ENCODE results near the gene INSL4. TPM values are rescaled to one million over a fixed set of nuclear protein-coding genes. Genes with fewer than 3 reads are reported as not detected.
A peak's percentile ranks its signal among the peaks of the same experiment; 100 is the strongest.

The INSL4 gene
- total and polyA plus RNA-seq, 10 of the 15 experiments (the other 5 are each of a cell fraction or from before 2014, with no cell fraction given): 0.03 TPM; not detected in 9

DNA sequence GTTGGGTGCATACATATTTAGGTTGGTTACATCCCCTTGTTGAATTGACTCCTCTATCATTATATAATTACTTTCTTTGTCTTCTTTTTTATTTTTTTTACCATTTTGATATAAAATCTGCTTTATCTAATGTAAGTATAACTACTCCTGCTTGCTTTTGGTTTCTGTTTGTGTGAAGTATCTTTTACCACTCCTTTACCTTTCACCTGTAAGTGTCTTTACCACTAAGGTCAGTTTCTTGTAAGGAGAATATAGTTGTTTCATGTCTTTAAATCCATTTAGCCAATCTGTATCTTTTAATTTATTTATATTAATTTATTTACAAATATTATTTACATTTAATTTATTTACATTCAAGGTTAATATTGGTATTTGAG, 33.0 kb downstream of the INSL4 start:
- ChIA-PET CTCF (interaction anchor here (0.8 to 1.2 kb wide), 8 partner anchors 10 to 659 kb away, joined by 3 to 5 read pairs (median 4); no protein-coding TSS in a partner anchor), SMC1A (ENCODE audit: uncharacterized antibody, unreplicated experiment) (interaction anchor here (0.5 to 1.9 kb wide), 6 partner anchors 10 to 621 kb away, joined by 3 to 6 read pairs (median 3); no protein-coding TSS in a partner anchor), RAD21 (ENCODE audit: unreplicated experiment) (interaction anchor here (0.6 kb wide), 1 partner anchor 85 kb away, joined by 3 read pairs; no protein-coding TSS in a partner anchor), POLR2A (no interaction called here)
- Histone ChIP-seq H3K4me3 (no peak overlapping the region), H3K27me3 (replicated peaks in 1 of 2; ENCODE audit: control insufficient read depth in 2 of 2, insufficient read depth in 2 of 2, low read length in 1 of 2) (no peaks in the 10 kb centered on the region), H4K20me1 (ENCODE audit: control insufficient read depth, insufficient read depth) (no peaks in the 10 kb centered on the region), H3K9me3 (replicated peaks; ENCODE audit: control insufficient read depth, insufficient read depth, low read length) (no peaks in the 10 kb centered on the region; the same call in 2 of the 3 replicates), H3K79me2 (ENCODE audit: control insufficient read depth, insufficient read depth, low read length) (no peaks in the 10 kb centered on the region), H3K36me3 (ENCODE audit: control insufficient read depth in 2 of 2, insufficient read depth in 2 of 2, low read length in 1 of 2) (no peaks in the 10 kb centered on the region), H3K4me2 (ENCODE audit: control insufficient read depth, insufficient read depth) (no peak overlapping the region), H3K4me1 (ENCODE audit: control insufficient read depth, insufficient read depth, low read length) (no peaks in the 10 kb centered on the region), H3K9ac (ENCODE audit: control insufficient read depth, insufficient read depth, low read length) (no peak overlapping the region), H3K27ac (ENCODE audit: control insufficient read depth, insufficient read depth) (no peak overlapping the region), H2AFZ (ENCODE audit: control insufficient read depth, low read depth, low read length) (no peak overlapping the region; the same call in 1 of the 2 replicates)
- no peak for TF ChIP-seq CBX5 (IDR thresholded peaks at IDR 0.05; ENCODE audit: low read depth)
- no peak for TF ChIP-seq CBFB (IDR thresholded peaks at IDR 0.05; ENCODE audit: low read depth)
- no peak for TF ChIP-seq ETV6 (conservative IDR thresholded peaks at IDR 0.05 in 1 of 2, IDR thresholded peaks at IDR 0.05 in 1 of 2; ENCODE audit: borderline replicate concordance in 1 of 2, low read depth in 1 of 2)
- TF ChIP-seq MYB (IDR thresholded peaks at IDR 0.05; ENCODE audit: borderline replicate concordance, low read depth, low read length): no peak
- TF ChIP-seq, protein P1, sequence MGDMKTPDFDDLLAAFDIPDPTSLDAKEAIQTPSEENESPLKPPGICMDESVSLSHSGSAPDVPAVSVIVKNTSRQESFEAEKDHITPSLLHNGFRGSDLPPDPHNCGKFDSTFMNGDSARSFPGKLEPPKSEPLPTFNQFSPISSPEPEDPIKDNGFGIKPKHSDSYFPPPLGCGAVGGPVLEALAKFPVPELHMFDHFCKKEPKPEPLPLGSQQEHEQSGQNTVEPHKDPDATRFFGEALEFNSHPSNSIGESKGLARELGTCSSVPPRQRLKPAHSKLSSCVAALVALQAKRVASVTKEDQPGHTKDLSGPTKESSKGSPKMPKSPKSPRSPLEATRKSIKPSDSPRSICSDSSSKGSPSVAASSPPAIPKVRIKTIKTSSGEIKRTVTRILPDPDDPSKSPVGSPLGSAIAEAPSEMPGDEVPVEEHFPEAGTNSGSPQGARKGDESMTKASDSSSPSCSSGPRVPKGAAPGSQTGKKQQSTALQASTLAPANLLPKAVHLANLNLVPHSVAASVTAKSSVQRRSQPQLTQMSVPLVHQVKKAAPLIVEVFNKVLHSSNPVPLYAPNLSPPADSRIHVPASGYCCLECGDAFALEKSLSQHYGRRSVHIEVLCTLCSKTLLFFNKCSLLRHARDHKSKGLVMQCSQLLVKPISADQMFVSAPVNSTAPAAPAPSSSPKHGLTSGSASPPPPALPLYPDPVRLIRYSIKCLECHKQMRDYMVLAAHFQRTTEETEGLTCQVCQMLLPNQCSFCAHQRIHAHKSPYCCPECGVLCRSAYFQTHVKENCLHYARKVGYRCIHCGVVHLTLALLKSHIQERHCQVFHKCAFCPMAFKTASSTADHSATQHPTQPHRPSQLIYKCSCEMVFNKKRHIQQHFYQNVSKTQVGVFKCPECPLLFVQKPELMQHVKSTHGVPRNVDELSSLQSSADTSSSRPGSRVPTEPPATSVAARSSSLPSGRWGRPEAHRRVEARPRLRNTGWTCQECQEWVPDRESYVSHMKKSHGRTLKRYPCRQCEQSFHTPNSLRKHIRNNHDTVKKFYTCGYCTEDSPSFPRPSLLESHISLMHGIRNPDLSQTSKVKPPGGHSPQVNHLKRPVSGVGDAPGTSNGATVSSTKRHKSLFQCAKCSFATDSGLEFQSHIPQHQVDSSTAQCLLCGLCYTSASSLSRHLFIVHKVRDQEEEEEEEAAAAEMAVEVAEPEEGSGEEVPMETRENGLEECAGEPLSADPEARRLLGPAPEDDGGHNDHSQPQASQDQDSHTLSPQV (IDR thresholded peaks at IDR 0.05): no peak
- TF ChIP-seq ZNF274 (IDR thresholded peaks at IDR 0.05; ENCODE audit: insufficient read depth, insufficient read length): no peak
- no peak for TF ChIP-seq SMAD1 (IDR thresholded peaks at IDR 0.05; ENCODE audit: low read depth, partially characterized antibody)
- intact Hi-C loops (cut with micrococcal nuclease; ENCODE audit: unreplicated experiment): loop anchor here (5.0 to 10.0 kb wide), 2 partner anchors 331 to 507 kb away; no protein-coding TSS in a partner anchor
- BruUV-seq (replicated peaks): no TSS peak
- in situ Hi-C loops (cut with MboI): no loop called here
- FAIRE-seq: no peak
- no peak for DNase-seq (ENCODE audit: low read depth, low spot score)
- ATAC-seq: peak; percentile 34
